ENCODE measurements around the gene TECR.
"Not testable (repeated sequence)": the region's sequence is repeated elsewhere in the genome, so short reads cannot be mapped to it uniquely, and the experiment has no call there.

The TECR gene, protein sequence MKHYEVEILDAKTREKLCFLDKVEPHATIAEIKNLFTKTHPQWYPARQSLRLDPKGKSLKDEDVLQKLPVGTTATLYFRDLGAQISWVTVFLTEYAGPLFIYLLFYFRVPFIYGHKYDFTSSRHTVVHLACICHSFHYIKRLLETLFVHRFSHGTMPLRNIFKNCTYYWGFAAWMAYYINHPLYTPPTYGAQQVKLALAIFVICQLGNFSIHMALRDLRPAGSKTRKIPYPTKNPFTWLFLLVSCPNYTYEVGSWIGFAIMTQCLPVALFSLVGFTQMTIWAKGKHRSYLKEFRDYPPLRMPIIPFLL

GRCh38 chr19:14529254-14530004, at the start of gene TECR:
TECR (plus strand) TSS chr19:14529594; CDS start chr19:14529697, 103 bp downstream.
- peak; percentile 100 for DNase-seq

DNA sequence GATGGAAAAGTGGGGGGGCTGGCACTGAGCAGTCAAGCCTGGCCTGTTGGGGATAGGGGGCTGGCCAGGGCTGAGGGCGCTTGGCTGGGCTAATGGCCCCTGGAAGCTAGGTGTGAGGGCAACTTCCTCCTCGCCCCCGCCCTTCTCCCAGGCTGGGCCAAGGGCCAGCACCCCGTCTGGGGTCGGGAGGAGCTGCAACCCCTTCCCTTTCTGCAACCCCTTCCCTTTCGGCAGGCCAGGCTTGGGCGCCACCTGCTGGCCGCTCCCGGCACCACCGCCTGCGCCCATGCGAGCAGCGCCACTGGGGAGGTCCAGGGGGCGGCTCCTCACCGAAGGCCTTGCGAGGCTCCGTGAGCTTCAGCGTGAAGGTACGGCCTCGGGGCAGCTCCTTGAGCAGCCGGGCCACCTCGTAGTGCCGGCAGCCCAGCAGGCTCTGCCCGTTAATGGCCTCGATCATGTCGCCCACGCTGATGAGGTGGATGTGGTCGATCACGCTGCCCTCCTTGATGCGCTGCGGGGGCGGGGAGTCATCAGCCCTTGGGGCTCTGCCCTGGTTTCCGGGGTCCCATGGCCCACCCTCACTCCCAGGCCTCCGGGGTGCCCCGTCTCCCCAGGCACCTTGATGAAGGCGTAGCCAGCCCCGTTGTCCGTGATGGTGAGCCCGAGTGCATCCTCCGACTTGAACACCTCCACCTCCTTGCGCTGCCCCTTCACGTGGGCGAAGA, 49.3 kb upstream of the TECR start:
- DNase-seq, result peak; percentile 63

DNA sequence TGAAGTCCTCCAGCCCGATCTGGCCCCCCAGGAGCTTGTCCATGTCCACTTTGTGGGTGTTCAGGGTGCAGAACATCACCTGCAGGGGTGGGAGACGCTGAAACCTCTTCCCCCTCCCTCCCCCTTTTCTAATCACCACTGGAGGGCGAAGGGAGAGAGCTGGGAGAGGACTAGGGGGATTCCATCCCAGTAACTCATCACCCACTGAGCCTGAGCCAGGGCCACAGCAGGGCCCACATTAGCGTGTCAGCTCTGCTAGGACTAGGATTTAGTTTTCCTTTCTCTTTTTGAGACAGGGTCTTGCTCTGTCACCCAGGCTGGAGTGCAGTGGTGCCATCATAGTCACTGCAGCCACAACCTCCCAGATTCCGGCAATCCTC, 48.7 kb upstream of the TECR start:
- no peak for DNase-seq

DNA sequence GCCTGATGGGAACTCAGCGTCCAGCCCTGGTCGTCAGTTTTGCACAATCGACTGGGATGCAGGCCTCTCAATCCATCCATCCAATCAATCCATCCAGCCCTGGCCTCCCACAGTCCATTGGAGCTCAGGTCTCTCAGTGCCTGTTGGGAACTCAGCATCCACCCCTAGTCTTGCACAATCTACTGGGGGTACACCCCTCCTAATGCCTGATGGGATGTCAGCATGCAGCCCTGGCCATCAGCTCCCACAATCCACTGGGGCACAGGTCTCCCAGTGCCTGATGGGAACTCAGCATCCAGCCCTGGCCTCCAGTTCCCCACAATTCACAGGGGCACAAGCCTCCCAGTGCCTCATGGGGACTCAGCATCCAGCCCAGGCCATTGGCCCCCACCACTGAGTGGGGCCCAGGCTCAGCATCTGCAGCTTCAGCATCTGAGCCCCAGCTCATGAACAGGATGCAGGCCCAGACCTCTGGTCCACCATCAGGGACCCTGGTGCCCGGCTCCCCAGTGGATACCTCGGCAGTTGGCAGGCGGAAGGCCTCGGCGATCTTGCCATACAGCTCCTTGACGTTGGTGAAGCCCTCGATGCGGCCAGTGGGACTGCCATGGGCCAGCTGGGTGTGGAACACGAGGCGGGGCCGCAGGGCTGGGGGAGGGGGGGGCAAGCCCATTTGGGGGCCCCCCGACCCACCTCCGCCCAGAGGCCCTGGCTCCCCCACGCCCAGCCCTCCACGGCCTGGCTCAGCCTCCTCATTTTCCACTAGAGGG, 47.0 kb upstream of the TECR start:
- DNase-seq, result no peak

DNA sequence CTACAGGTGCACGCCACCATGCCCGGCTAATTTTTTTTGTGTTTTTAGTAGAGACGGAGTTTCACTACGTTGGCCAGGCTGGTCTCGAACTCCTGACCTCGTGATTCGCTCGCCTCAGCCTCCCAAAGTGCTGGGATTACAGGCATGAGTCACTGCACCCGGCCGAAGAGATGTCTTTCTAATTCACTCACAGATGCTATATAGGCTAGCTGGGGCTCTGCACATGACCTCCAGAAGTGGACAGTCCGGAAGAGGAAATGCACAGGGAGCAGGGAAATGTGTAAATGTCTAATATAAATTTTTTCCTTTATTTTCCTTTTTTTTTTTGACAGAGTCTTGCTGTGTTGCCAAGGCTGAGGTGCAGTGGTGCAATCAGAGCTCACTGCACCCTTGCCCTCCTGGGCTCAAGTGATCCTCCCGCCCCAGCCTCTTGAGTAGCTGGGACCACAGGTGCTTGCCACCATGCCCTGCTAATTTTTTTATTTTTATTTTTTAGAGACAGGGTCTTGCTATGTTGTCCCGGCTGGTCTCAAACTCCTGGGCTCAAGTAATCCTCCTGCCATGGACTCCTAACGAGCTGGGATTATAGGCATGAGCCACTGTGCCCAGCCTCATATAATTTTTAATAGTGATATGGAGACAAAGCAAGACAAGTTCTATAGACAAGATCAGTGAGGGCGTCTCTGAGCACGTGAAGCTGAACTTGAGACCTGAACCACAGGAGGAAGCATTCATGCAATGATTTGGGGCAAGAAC, 41.8 kb upstream of the TECR start:
- DNase-seq, result no peak

DNA sequence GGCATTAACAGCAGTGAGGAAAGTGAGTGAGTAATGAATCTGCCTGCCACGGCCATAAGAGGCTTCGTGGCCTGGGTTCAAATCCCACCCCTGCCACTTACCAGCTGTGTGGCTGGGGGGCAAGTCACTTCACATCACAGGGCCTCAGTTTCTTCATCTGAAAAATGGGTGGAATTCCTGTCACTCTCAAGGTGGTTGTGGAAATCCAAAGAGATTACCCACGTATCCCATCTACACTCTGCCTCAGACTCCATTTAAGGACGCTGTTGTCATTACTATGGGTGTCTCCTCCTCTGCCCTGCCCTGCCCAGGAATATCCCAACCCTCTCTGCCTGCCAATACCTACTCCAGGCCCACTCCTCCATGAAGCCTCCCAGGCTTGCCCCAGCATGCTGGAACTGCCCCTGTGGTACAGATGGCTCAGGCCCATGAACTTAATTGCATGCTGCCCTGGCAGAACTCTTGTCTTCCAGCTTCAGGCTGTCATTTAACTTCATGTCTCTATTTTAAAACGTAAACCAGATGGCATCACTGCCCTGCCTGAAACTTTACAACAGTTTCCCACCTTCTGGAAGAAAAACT, 36.5 kb upstream of the TECR start:
- no peak for DNase-seq

- DNase-seq, result no peak
Measured at GRCh38 chr19:14494411-14494810, 35.0 kb upstream of the TECR start.

DNA sequence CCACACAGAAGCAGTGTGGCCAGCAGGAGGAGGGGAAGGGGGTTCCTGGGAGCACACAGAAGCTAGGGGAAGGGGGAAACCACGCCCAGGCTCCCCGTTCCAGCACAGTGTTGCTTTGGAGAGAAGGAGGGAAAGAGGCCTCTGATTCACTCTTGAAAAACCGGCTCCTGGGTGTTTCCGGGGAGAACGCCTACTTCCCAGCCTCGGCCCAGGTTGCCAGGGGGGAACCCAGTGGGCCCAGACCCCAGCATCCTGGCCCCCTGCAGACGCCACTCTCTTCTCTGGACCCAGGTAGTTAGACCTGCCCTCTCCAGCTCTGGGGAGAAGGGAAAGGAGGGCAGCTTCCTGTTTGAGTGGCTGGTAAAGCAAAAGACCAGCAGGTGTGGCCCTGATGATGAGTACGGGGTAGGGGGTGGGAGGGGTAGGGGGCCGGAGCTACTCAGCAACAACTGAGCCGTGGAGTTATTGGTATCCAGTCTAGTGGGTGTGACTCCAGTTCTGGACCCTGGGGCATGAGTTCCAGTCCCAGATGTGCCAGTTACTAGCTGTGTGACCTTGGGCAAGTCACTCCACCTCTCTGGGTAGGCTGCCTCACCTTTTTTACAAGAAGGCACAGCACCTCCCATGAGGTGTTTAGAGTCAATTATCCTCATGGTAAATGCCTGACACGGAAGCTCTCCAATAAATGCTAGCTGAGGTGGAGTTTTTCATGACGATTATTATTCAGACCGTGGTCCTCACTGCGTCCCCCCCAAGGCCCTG, 34.3 kb upstream of the TECR start:
- no peak for DNase-seq

DNA sequence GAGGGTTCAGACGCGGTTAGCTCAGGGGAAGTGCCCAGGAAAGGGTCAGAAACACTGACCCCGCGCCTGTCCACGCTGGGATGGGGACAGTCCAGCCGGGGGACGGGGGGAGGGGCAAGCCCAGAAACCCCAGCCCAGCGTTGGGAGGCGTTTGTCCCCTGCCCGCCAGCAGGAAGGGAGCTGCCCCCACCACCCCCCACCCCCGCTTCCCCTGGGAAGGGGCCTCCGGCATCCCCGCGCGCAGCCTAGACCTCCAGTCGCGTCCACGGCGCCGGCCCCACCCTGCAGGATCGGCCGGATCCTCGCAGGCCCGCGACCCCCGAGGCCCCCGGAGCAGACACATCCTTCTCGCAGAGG, 33.7 kb upstream of the TECR start:
- no peak for DNase-seq

DNA sequence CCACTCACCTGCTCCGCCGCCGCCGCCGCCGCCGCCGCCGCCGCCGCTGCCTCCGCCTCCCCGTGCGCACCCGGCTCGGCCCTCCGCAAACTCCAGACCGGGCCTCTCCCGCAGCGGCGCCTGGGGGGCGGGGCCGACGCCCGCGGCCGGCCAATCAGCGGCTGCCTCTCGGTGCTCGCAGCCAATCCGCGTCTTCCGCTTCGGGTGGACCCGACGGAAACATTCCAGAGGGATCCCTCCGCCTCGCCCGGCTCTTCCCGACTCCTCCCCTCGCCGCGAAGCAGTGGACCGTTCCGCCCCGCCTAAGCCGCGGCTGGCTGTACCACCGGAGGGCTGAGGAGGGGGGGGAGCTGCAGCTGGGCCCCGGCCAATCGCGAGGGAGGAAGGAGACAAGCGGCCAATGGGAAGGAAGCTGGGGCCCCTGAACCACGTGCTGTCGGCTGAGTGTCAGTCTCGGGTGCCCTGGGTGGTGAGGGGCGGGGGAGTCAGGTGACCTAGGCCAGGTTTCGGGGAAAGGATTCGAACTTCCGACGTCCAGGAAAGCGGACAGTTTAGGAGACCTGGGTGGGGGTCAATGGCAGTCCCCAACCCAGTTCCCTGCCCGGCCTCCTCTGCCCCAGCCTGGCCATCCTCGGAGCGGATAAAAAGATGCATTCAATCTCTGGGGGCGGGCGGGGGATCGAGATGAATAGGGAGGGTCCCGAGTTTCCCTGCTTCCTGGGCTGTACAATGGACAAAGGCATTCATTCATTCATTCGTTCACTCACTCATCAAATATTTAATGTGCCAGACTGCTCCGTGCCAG, 33.2 kb upstream of the TECR start, which contains the start of gene GIPC1:
TSS of gene GIPC1 (minus strand) at position 99 of the 805 bp plus-strand sequence. CDS start 13,151 bp downstream, outside the sequence.
- DNase-seq, result peak; percentile 85

DNA sequence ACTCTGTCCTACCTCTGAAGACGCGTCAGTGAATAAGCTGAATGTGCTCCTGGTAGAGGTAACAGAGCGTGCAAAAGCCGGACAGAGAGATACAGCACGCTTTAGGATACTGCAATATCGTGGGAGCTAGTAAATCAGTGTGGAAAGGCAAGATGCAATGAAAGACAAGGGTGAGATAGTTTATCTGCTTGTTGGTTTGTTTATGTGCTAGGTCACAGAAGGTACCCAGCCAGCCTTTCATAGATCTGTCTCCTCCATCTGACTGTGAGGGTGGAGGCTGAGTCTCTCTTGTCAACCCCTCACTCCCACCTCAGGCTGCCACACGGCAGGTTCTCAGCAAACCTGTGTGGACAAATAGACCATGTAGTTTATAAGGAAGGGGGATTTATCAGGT, 32.6 kb upstream of the TECR start:
- no peak for DNase-seq

DNA sequence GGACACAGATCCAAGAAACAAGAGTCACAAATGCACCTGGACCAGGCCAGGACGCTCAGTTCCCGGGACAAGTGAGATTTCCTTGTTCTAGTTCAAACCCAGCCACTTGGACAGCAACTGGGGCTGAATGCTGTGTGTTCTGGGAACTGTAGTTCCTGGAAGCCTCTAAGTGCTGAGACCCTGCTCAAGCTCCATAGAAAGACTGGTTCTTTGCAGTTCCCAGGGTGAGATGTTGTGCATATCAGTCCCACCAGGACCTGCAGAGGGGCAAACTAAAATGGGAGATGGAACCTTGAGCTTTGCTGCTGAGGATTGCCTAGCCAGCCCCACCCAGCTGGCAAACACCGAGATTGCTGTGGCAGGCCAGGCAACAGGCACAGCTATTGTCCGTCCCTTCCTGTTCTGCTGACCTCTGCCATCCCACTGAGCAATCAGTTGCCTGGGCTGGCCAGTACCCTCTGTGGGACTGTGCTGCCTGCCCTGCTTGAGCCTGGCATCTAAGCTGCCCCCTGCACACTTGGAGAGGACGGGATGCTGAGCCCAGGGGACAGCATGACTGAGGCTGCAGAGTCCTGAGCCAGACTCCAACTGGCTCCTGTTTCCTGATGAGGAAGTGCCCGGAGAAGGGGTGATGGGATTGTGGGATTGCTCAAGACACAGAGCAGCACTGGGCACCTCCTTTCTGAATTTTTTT, 32.0 kb upstream of the TECR start:
- DNase-seq, result no peak

DNA sequence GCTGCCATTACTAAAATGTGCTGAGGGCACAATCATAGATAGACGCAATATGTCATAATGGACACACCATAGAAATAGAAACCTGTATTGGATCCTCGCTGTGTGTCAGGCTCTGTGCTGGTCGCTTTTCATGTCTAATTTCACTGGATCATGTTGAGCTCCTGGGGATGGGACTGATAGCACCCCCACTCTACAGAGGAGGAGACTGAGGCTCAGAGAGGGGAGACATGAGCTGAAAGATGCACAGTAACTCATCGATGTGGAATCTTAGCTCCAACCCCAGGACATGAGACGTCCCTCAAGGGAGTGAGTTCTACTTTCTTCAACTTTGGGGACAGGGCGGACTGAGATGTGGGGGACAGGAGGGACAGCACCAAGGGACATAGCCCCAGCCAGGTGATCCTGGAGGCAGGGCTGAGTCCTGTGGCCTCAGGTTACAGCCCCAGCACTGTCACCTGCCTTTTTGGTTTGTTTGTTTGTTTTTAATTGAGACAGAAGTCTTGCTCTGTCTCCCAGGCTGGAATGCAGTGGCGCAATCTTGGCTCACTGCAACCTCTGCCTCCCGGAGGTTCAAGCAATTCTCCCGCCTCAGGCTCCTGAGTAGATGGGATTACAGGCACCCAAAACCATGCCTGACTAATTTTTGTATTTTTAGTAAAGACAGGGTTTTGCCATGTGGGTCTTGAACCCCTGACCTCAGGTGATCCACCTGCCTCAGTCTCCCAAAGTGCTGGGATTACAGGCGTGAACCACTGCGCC, 26.9 kb upstream of the TECR start:
- no peak for DNase-seq

GRCh38 chr19:14503285-14503684, 26.1 kb upstream of the TECR start:
- DNase-seq, result no peak

DNA sequence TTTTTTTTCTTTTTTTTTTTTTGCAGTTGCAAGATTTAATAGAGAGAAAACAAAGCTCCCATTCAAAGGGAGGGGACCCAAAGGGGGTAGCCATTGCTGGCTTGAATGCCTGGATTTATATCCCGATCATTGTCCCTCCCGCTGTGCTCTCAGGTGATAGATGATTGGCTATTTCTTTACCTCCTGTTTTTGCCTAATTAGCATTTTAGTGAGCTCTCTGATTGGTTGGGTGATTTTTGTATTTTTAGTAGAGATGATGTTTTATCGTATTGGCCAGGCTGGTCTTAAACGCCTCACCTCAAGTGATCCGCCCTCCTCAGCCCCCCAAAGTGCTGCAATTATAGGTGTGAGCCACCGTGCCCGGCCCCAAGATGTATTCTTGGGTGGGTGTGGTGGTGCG, 24.8 kb upstream of the TECR start:
- not testable (repeated sequence) for DNase-seq

DNA sequence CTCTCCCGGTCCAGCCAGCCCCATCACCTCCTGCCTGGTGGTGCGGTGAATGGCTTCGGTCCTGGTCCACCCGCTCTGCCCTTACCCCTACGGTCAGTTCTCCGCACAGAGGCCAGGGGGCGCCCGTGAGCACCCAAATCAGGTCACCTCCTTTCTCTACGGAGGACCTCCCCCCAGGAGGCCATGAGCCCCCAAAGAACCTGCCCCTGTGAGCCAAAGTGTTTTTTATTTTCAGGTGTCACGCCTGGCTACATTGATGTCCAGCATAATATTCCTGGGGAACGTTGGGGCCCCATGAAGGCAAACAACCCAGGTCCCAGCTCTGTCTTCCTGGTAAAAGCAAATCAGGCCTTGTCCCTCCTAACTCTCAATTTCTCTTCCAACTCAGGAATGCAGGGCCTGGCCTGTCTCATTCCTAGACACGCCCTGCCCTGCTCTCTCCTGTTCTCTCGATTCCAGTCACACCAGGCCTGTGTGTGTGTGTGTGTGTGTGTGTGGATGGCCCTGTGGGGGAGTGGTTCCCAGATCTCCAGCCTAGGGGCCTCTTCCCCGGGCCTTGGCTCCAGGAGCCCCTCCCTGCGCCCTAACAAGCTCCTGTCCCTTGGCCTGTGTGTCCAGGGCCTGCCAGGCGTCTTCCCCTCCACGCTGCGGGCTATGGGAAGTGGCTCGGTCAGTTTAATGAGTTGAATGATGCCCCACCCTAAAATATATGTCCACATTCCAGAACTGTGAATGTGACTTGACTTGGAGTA, 23.7 kb upstream of the TECR start:
- peak; percentile 69 for DNase-seq

GRCh38 chr19:14507704-14508542, 21.5 kb upstream of the TECR start:
- no peak for DNase-seq

Measured in stimulated activated CD4-positive, alpha-beta T cell treated with anti-CD3 and anti-CD28 coated beads, Interleukin-12 subunit alpha, Interleukin-12 subunit beta, amount 100 ng/mL, for 4 hours (primary cell).